Measurements from ENCODE around the gene FXYD7.

- TF ChIP-seq CTCF (conservative IDR thresholded peaks at IDR 0.05; ENCODE audit: low read length) = no peak
- no peak for TF ChIP-seq EZH2phosphoT487 (IDR thresholded peaks at IDR 0.05; ENCODE audit: borderline replicate concordance, low read depth, low read length)
Measured at GRCh38 chr19:35156673-35157014, 13.6 kb downstream of the FXYD7 start.

Measured in OCI-LY7 (cell line).